ENCODE data around the gene NMNAT2. TPM values are rescaled to one million over a fixed set of nuclear protein-coding genes. Genes with fewer than 3 reads are reported as not detected.
"Not testable (repeated sequence)": the region's sequence is repeated elsewhere in the genome, so short reads cannot be mapped to it uniquely, and the experiment has no call there.

Gene NMNAT2
- total and polyA plus RNA-seq, 2 of the 4 experiments (the other 2 are of a cell fraction), result 0.36 to 2.4 TPM

DNA sequence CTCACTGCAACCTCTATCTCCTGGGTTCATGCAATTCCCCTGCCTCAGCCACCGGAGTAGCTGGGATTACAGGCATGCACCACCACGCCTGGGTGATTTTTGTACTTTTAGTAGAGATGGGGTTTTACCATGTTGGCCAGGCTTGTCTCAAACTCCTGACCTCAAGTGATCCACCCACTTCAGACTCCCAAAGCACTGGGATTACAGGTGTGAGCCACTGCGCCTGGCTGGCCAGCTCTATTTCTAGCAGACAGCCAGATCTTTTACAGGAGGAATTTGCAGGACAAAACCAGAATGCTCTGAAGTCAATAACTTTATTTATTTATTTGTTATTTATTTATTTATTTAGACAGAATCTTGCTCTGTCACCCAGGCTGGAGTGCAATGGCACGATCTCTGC lies 144.2 kb downstream of the NMNAT2 start:
- BruUV-seq (replicated peaks); H3K23ac ChIP-seq (ENCODE audit: low read depth, low read length); DNase-seq; H3K36me3 ChIP-seq (ENCODE audit: control insufficient read depth, insufficient read depth, low read length); H4K20me1 ChIP-seq (ENCODE audit: insufficient read depth, low read length); H3K9me3 ChIP-seq (ENCODE audit: control insufficient read depth, insufficient read depth, low read length); CTCF ChIA-PET; H2AK9ac ChIP-seq (replicated peaks; ENCODE audit: low read depth, low read length, poor library complexity); in situ Hi-C loops (cut with MboI; ENCODE audit: low sequenced_read_pairs); H3K27ac ChIP-seq (ENCODE audit: insufficient read depth, low read length); H2AFZ ChIP-seq (replicated peaks; ENCODE audit: low read length, poor library complexity); H3K4me2 ChIP-seq (ENCODE audit: low read depth, low read length); H4K5ac ChIP-seq (ENCODE audit: low read depth, low read length); H3K56ac ChIP-seq (ENCODE audit: extremely low read depth, insufficient read depth, low read length); POLR2A ChIA-PET (ENCODE audit: unreplicated experiment); dilution Hi-C loops (cut with HindIII; ENCODE audit: low sequenced_read_pairs, unreplicated experiment); H3K4me3 ChIP-seq (ENCODE audit: insufficient read depth, low read depth, low read length); H3K27me3 ChIP-seq (ENCODE audit: control insufficient read depth, insufficient read depth, low read length); H3K14ac ChIP-seq (replicated peaks; ENCODE audit: low read depth, low read length); ATAC-seq (ENCODE audit: low read depth); H4K8ac ChIP-seq (ENCODE audit: low read depth in 2 of 2, low read length in 2 of 2); intact Hi-C loops (cut with micrococcal nuclease); H3K9ac ChIP-seq (ENCODE audit: low read depth, low read length): not testable (repeated sequence)
- peak overlapping the region; percentile 76 for H2BK5ac ChIP-seq (ENCODE audit: low read depth, low read length, poor library complexity, severe bottlenecking)
- peak overlapping the region; percentile 68; the same call in 1 of the 2 replicates for H4K91ac ChIP-seq (ENCODE audit: insufficient read depth, low read depth, low read length)
- peak overlapping the region; percentile 27 for H2BK20ac ChIP-seq (ENCODE audit: low read depth, low read length)
- H3K9me1 ChIP-seq (ENCODE audit: insufficient read depth, low read length), result peaks cover 24% of the 10 kb centered on the region
- peak overlapping the region; percentile 60; the same call in 1 of the 2 replicates for H3K18ac ChIP-seq (ENCODE audit: low read depth, low read length)
- H2BK120ac ChIP-seq (ENCODE audit: low read depth, low read length), result peak overlapping the region; percentile 69
- peaks cover 28% of the 10 kb centered on the region for H3K4me1 ChIP-seq (ENCODE audit: control insufficient read depth, insufficient read depth, low read length)
- H2BK15ac ChIP-seq (ENCODE audit: low read depth, low read length), result peak overlapping the region; percentile 22; the same call in 1 of the 3 replicates
- no CpG with 5 or more reads among the region's 4 CpGs for WGBS, 2 experiments (ENCODE audit: extremely low coverage in 2 of 2, insufficient read length in 1 of 2)
- peak overlapping the region; percentile 44 for H2AK5ac ChIP-seq (ENCODE audit: low read depth, low read length)
- peaks cover 0 to 26% of the 10 kb centered on the region in 2 experiments; a peak in 2 of 4 replicates for H3K79me1 ChIP-seq (ENCODE audit: low read depth in 1 of 2, low read length in 2 of 2)
- peak overlapping the region; percentile 75 for H3K4ac ChIP-seq (ENCODE audit: low read depth, low read length)

Measured in IMR-90 (cell line).